Measurements from ENCODE around the gene TOR2A.

TOR2A gene

DNA sequence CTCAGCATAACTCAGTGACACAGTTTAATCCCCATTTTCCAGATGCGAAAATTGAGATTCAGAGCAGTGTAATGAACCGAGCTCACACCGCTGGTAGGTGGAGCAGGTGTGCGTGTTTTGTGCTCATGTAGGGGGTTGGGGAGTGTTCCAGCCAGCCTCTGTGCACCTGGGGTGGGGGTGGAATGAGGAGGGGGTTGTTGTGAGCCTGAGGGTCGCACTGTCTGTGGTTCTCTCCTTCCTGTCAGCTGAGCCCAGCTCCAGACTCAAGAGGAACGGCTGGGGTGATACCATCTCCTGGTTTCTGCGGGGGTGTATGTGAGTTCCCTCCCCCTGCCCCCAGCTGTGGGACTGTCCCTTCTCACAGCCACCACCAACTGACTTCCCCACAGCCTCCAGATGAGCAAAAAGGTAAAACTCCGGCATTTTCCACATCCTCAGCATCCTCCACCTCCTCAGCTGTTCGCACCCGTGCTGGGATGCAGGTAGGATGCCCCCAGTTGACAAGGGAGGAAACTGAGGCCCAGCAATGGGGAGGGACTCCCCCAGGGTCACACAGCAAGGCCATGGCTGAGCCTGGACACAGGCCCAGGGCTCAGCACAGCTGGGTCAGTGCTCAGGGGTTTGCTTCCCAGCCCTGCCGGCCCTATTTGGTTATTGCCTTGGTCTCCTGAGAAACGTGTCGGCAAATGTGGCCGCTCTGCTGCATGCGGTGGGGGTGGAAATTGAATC is 41.3 kb upstream of the TOR2A start:
- DNase-seq (ENCODE audit: low spot score), result no peak
- no CpG with 5 or more reads among the region's 15 CpGs for WGBS, 2 donors (ENCODE audit: extremely low coverage in 2 of 2, insufficient read length in 2 of 2, insufficient replicate concordance in 1 of 2)

DNA sequence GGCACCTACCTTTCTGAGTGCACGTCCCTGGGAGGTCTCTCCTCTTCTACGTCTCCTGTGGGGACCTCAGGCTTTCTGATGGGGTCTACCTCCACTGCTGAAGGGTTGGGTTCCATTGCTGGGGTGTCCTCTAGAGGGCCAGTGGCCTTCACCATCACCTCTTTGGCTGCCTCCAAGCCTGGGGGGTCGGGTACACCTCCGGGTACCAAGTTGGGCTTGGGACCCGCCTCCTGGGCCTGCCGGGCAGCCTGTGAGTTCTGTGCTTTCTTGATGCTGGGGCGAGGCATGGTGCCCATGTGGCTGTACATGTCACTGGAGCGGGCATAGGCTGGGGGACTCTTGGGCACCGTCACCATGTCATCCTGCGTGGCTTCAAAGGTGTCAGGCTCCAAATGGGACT is 38.9 kb upstream of the TOR2A start:
- peak overlapping the region; percentile 84 for H3K14ac ChIP-seq (ENCODE audit: low read length)
- H3K18ac ChIP-seq (ENCODE audit: low read length), result peak overlapping the region; percentile 35
- H2BK120ac ChIP-seq (ENCODE audit: low read depth, low read length), result no peak overlapping the region
- peaks cover 0 to 11% (median 0%) of the 10 kb centered on the region in 3 experiments for H3K27me3 ChIP-seq (ENCODE audit: control insufficient read depth in 3 of 3, insufficient read depth in 3 of 3, low read depth in 1 of 3, low read length in 3 of 3)
- no peak overlapping the region for H3K4me3 ChIP-seq (ENCODE audit: low read length in 2 of 2)
- peak overlapping the region; percentile 60 for H2AK5ac ChIP-seq (ENCODE audit: low read depth, low read length)
- H4K8ac ChIP-seq (ENCODE audit: low read depth, low read length), result no peak overlapping the region
- H3K36me3 ChIP-seq (replicated peaks in 1 of 2; ENCODE audit: control insufficient read depth in 2 of 2, insufficient read depth in 2 of 2, low read length in 2 of 2), result no peaks in the 10 kb centered on the region
- H2BK15ac ChIP-seq (ENCODE audit: low read length), result no peak overlapping the region
- H2BK12ac ChIP-seq (ENCODE audit: low read length), result no peak overlapping the region
- no peak overlapping the region for H3K9ac ChIP-seq (ENCODE audit: low read depth, low read length, poor library complexity)
- H4K91ac ChIP-seq (ENCODE audit: low read depth, low read length, poor library complexity), result no peak overlapping the region
- H3K4ac ChIP-seq (ENCODE audit: low read length), result no peak overlapping the region
- no peak overlapping the region for H2AFZ ChIP-seq (ENCODE audit: low read length)
- no peak overlapping the region for H3K27ac ChIP-seq (replicated peaks; ENCODE audit: low read length)
- no peak for DNase-seq (ENCODE audit: low spot score)
- H3K23ac ChIP-seq (ENCODE audit: low read depth, low read length, poor library complexity), result peak overlapping the region; percentile 49
- no peak overlapping the region for H2BK5ac ChIP-seq (ENCODE audit: low read length)
- H3K79me1 ChIP-seq (ENCODE audit: low read depth, low read length), result no peaks in the 10 kb centered on the region
- H3K4me2 ChIP-seq (ENCODE audit: insufficient read depth, low read length, poor library complexity, severe bottlenecking), result no peak overlapping the region
- H3K9me3 ChIP-seq (replicated peaks in 1 of 2; ENCODE audit: control insufficient read depth in 2 of 2, insufficient read depth in 1 of 2, low read depth in 1 of 2, low read length in 2 of 2), result no peaks in the 10 kb centered on the region
- no CpG with 5 or more reads among the region's 10 CpGs for WGBS, 2 donors (ENCODE audit: extremely low coverage in 2 of 2, insufficient read length in 2 of 2, insufficient replicate concordance in 1 of 2)
- H3K4me1 ChIP-seq (ENCODE audit: control insufficient read depth in 2 of 2, insufficient read depth in 1 of 2, low read depth in 1 of 2, low read length in 2 of 2), result peaks cover 14 to 21% of the 10 kb centered on the region in 2 donors

More for the DNA sequence above, 41.3 kb upstream of the TOR2A start:
- Histone ChIP-seq H3K4me3 (ENCODE audit: low read length in 2 of 2) (no peak overlapping the region), H3K27me3 (ENCODE audit: control insufficient read depth in 3 of 3, insufficient read depth in 3 of 3, low read depth in 1 of 3, low read length in 3 of 3) (peaks cover 0 to 14% (median 0%) of the 10 kb centered on the region in 3 experiments), H2AK5ac (ENCODE audit: low read depth, low read length) (peak overlapping the region; percentile 68), H3K27ac (replicated peaks; ENCODE audit: low read length) (no peak overlapping the region), H2BK15ac (ENCODE audit: low read length) (peak overlapping the region; percentile 40), H3K9me3 (replicated peaks in 1 of 2; ENCODE audit: control insufficient read depth in 2 of 2, insufficient read depth in 1 of 2, low read depth in 1 of 2, low read length in 2 of 2) (no peaks in the 10 kb centered on the region), H4K91ac (ENCODE audit: low read depth, low read length, poor library complexity) (peak overlapping the region; percentile 22), H3K4me2 (ENCODE audit: insufficient read depth, low read length, poor library complexity, severe bottlenecking) (no peak overlapping the region), H3K79me1 (ENCODE audit: low read depth, low read length) (no peaks in the 10 kb centered on the region), H2BK120ac (ENCODE audit: low read depth, low read length) (peak overlapping the region; percentile 47), H4K8ac (ENCODE audit: low read depth, low read length) (no peak overlapping the region), H3K14ac (ENCODE audit: low read length) (peak overlapping the region; percentile 85), H3K36me3 (replicated peaks in 1 of 2; ENCODE audit: control insufficient read depth in 2 of 2, insufficient read depth in 2 of 2, low read length in 2 of 2) (no peaks in the 10 kb centered on the region), H3K9ac (ENCODE audit: low read depth, low read length, poor library complexity) (peak overlapping the region; percentile 75), H3K4ac (ENCODE audit: low read length) (no peak overlapping the region), H2BK5ac (ENCODE audit: low read length) (peak overlapping the region; percentile 43), H3K23ac (ENCODE audit: low read depth, low read length, poor library complexity) (peak overlapping the region; percentile 47), H3K4me1 (ENCODE audit: control insufficient read depth in 2 of 2, insufficient read depth in 1 of 2, low read depth in 1 of 2, low read length in 2 of 2) (peaks cover 13 to 17% of the 10 kb centered on the region in 2 donors), H3K18ac (ENCODE audit: low read length) (peak overlapping the region; percentile 89), H2BK12ac (ENCODE audit: low read length) (no peak overlapping the region), H2AFZ (ENCODE audit: low read length) (peak overlapping the region; percentile 70)

DNA sequence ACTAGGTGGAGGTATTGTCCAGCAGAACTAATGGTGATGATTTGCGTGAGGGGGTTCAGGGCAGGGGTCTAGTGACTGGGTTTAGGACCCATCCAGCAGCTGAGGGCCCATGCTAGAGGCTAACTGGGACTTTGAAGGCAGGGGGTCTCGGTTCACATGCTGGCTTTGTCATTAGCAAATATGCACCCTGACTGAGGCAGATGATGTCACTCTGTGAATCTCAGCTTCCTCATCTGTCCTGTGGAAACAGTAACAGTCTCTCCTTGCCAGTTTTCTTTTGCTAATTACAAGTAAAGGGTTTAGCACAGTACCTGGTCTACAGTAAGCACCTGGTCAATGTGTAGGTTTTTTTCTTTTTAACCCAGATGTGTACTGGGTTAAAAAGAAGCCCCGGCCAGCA is 38.2 kb upstream of the TOR2A start:
- Histone ChIP-seq H3K9ac (ENCODE audit: low read depth, low read length, poor library complexity) (no peak overlapping the region), H2BK15ac (ENCODE audit: low read length) (no peak overlapping the region), H3K4ac (ENCODE audit: low read length) (no peak overlapping the region), H4K91ac (ENCODE audit: low read depth, low read length, poor library complexity) (no peak overlapping the region), H2AFZ (ENCODE audit: low read length) (no peak overlapping the region), H2BK5ac (ENCODE audit: low read length) (no peak overlapping the region), H3K4me2 (ENCODE audit: insufficient read depth, low read length, poor library complexity, severe bottlenecking) (no peak overlapping the region), H4K8ac (ENCODE audit: low read depth, low read length) (no peak overlapping the region), H3K36me3 (replicated peaks in 1 of 2; ENCODE audit: control insufficient read depth in 2 of 2, insufficient read depth in 2 of 2, low read length in 2 of 2) (no peaks in the 10 kb centered on the region), H3K14ac (ENCODE audit: low read length) (no peak overlapping the region), H3K9me3 (replicated peaks in 1 of 2; ENCODE audit: control insufficient read depth in 2 of 2, insufficient read depth in 1 of 2, low read depth in 1 of 2, low read length in 2 of 2) (no peaks in the 10 kb centered on the region), H2BK120ac (ENCODE audit: low read depth, low read length) (no peak overlapping the region), H3K27ac (replicated peaks; ENCODE audit: low read length) (no peak overlapping the region), H3K23ac (ENCODE audit: low read depth, low read length, poor library complexity) (no peak overlapping the region), H2AK5ac (ENCODE audit: low read depth, low read length) (no peak overlapping the region), H3K18ac (ENCODE audit: low read length) (no peak overlapping the region), H2BK12ac (ENCODE audit: low read length) (no peak overlapping the region), H3K27me3 (ENCODE audit: control insufficient read depth in 3 of 3, insufficient read depth in 3 of 3, low read depth in 1 of 3, low read length in 3 of 3) (peaks cover 0 to 10% (median 0%) of the 10 kb centered on the region in 3 experiments), H3K4me3 (ENCODE audit: low read length in 2 of 2) (no peak overlapping the region), H3K4me1 (ENCODE audit: control insufficient read depth in 2 of 2, insufficient read depth in 1 of 2, low read depth in 1 of 2, low read length in 2 of 2) (peaks cover 14 to 19% of the 10 kb centered on the region in 2 donors), H3K79me1 (ENCODE audit: low read depth, low read length) (no peaks in the 10 kb centered on the region)
- WGBS, 2 donors (ENCODE audit: extremely low coverage in 2 of 2, insufficient read length in 2 of 2, insufficient replicate concordance in 1 of 2), result no CpG with 5 or more reads among the region's 3 CpGs
- DNase-seq (ENCODE audit: low spot score), result no peak

DNA sequence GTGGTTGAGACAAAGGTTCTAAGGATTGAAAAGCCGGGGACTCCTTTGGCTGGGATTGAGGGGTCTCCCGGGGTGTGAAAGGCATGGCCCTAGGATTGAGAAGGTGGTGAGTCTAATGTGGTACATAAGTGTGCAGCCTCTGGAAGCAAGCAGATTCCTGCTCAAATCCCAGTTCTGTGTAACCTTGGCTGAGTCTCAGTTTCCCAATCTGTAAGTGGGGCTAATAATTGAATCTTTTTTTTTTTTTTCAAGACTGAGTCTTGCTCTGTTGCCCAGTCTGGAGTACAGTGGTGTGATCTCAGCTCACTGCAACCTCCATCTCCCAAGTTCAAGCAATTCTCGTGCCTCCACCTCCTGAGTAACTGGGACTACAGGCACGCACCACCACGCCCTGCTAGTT is 37.5 kb upstream of the TOR2A start:
- Histone ChIP-seq H3K14ac (ENCODE audit: low read length) (no peak overlapping the region), H2BK120ac (ENCODE audit: low read depth, low read length) (no peak overlapping the region), H3K9me3 (replicated peaks in 1 of 2; ENCODE audit: control insufficient read depth in 2 of 2, insufficient read depth in 1 of 2, low read depth in 1 of 2, low read length in 2 of 2) (no peaks in the 10 kb centered on the region), H3K79me1 (ENCODE audit: low read depth, low read length) (no peaks in the 10 kb centered on the region), H3K4me1 (ENCODE audit: control insufficient read depth in 2 of 2, insufficient read depth in 1 of 2, low read depth in 1 of 2, low read length in 2 of 2) (peaks cover 14 to 26% of the 10 kb centered on the region in 2 donors), H3K4ac (ENCODE audit: low read length) (no peak overlapping the region), H2BK5ac (ENCODE audit: low read length) (no peak overlapping the region), H3K27me3 (ENCODE audit: control insufficient read depth in 3 of 3, insufficient read depth in 3 of 3, low read depth in 1 of 3, low read length in 3 of 3) (peaks cover 0 to 10% (median 0%) of the 10 kb centered on the region in 3 experiments), H3K36me3 (replicated peaks in 1 of 2; ENCODE audit: control insufficient read depth in 2 of 2, insufficient read depth in 2 of 2, low read length in 2 of 2) (no peaks in the 10 kb centered on the region), H3K9ac (ENCODE audit: low read depth, low read length, poor library complexity) (no peak overlapping the region), H2BK15ac (ENCODE audit: low read length) (no peak overlapping the region), H4K8ac (ENCODE audit: low read depth, low read length) (no peak overlapping the region), H3K4me3 (ENCODE audit: low read length in 2 of 2) (no peak overlapping the region), H3K18ac (ENCODE audit: low read length) (no peak overlapping the region), H2AFZ (ENCODE audit: low read length) (no peak overlapping the region), H2BK12ac (ENCODE audit: low read length) (no peak overlapping the region), H4K91ac (ENCODE audit: low read depth, low read length, poor library complexity) (no peak overlapping the region), H2AK5ac (ENCODE audit: low read depth, low read length) (no peak overlapping the region), H3K27ac (replicated peaks; ENCODE audit: low read length) (no peak overlapping the region), H3K23ac (ENCODE audit: low read depth, low read length, poor library complexity) (no peak overlapping the region), H3K4me2 (ENCODE audit: insufficient read depth, low read length, poor library complexity, severe bottlenecking) (no peak overlapping the region)
- DNase-seq (ENCODE audit: low spot score), result no peak
- no CpG with 5 or more reads among the region's 5 CpGs for WGBS, 2 donors (ENCODE audit: extremely low coverage in 2 of 2, insufficient read length in 2 of 2, insufficient replicate concordance in 1 of 2)

All from neuronal stem cell (in vitro differentiated cells).